MM.1S (cell line): ENCODE measurements around the gene ACAA1.

Experiments
- EZH2 ChIP-seq: fragments of 300-600 bp; sonication (generic); optimal IDR thresholded peaks from 2 replicates; pipeline ENCODE3; 2017; ENCODE audit warnings: low read depth, mild to moderate bottlenecking, antibody characterized with exemption, low read length, mixed read lengths
- TF ChIP-seq, protein P1 (sequence below): fragments of 300-600 bp; sonication (generic); IDR thresholded peaks from 2 replicates; pipeline ENCODE4 v1.5.1; 2016; ENCODE audit warnings: antibody characterized with exemption, low read length, mixed read lengths

DNA sequence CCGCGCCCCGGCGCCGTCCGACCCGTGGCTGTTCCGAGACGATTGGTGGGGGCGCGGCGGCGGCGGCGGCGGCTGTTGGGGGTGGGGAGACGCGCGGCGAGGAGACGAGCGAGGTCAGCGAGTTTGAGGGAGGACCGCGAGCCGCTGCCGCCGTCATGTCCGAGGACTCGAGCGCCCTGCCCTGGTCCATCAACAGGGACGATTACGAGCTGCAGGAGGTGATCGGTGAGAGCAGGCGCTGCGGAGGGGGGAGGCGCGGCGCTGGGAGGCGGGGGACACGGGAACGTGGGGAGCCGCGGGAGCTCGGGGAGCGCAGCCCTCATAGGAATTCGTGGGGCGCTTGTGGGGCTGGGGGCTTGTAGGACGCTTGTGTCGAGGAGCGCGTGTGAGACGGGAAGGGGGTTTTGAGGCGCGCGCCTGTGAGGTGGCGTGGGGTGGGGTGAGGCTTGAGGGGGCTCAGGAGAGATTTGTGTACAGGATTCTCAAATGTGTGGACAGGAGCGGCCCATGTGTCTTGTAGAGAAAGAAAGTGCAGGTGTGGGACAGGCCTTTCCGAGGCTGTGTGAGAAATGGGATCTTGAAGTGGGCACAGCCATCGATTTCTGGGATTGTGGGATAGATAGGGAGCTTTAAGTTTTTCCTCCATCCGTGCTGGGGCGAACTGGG lies 28.9 kb upstream of the ACAA1 start:
- TF ChIP-seq EZH2: no peak
- TF ChIP-seq, protein P1, sequence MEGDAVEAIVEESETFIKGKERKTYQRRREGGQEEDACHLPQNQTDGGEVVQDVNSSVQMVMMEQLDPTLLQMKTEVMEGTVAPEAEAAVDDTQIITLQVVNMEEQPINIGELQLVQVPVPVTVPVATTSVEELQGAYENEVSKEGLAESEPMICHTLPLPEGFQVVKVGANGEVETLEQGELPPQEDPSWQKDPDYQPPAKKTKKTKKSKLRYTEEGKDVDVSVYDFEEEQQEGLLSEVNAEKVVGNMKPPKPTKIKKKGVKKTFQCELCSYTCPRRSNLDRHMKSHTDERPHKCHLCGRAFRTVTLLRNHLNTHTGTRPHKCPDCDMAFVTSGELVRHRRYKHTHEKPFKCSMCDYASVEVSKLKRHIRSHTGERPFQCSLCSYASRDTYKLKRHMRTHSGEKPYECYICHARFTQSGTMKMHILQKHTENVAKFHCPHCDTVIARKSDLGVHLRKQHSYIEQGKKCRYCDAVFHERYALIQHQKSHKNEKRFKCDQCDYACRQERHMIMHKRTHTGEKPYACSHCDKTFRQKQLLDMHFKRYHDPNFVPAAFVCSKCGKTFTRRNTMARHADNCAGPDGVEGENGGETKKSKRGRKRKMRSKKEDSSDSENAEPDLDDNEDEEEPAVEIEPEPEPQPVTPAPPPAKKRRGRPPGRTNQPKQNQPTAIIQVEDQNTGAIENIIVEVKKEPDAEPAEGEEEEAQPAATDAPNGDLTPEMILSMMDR: no peak
